Activated CD4-positive, alpha-beta memory T cell treated with anti-CD3 and anti-CD28 coated beads for 36 hours (primary cell): ENCODE results near the gene PYGO2. TPM values are rescaled to one million over a fixed set of nuclear protein-coding genes. Genes with fewer than 3 reads are reported as not detected.
"Not testable (repeated sequence)": the region's sequence is repeated elsewhere in the genome, so short reads cannot be mapped to it uniquely, and the experiment has no call there.

Experiments used
- CTCF ChIA-PET: fragments of 350-600 bp; sonication (Branson Sonifier 250); formaldehyde crosslinking; loops from one replicate; lab custom pipeline; 2021; ENCODE audit warnings: antibody characterized with exemption, inconsistent platforms; lab: Charles Lee
- POLR2A ChIA-PET: fragments of 350-600 bp; sonication (Branson Sonifier 250); formaldehyde crosslinking; loops from one replicate; lab custom pipeline; 2021; ENCODE audit warnings: antibody characterized with exemption; lab: Charles Lee
- DNase-seq: peaks from one replicate; pipeline ENCODE4 v3.0.0-alpha.2; 2020
- H3K27ac Mint-ChIP-seq: one replicate; pipeline ENCODE4 v1.8.0; 2021; ENCODE audit warnings: mixed read lengths
- H3K27me3 Mint-ChIP-seq: one replicate; pipeline ENCODE4 v1.8.0; 2021; ENCODE audit warnings: mixed read lengths
- H3K36me3 Mint-ChIP-seq: one replicate; pipeline ENCODE4 v1.8.0; 2021; ENCODE audit warnings: mixed read lengths
- H3K4me1 Mint-ChIP-seq: one replicate; pipeline ENCODE4 v1.8.0; 2021; ENCODE audit warnings: low read depth, mixed read lengths
- H3K4me3 Mint-ChIP-seq: one replicate; pipeline ENCODE4 v1.8.0; 2021; ENCODE audit warnings: mild to moderate bottlenecking, mixed read lengths
- H3K9me3 Mint-ChIP-seq: one replicate; pipeline ENCODE4 v1.8.0; 2021; ENCODE audit warnings: mixed read lengths
- intact Hi-C: fragments of 100-400 bp; cut with micrococcal nuclease; formaldehyde crosslinking; loops from one replicate; pipeline ENCODE4 v1.15.1; 2023
- total RNA-seq, 2 experiments: library from RNA; stranded (reverse); gene quantifications; one replicate each; pipeline ENCODE4 v1.2.3, GENCODE V29; 2021

The PYGO2 gene
- total RNA-seq, 2 experiments from 2014 or later, result 31.5 to 32.4 TPM

DNA sequence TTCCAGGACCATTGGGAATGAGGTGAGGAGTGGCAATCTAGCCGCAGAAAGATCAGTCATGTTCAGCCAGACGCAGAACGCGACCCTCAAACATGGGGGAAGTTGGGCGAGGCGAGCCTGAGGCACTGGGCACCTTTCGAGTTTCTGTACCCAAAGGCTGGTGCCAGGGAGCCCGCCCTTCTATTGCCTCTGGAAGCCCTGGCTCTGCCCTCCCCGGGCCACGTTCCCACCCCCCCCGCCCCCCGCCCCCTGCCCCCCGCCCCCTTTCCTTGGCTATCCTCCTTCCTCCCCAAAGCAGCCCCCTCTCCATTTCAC is 38.8 kb upstream of the PYGO2 start:
- Mint-ChIP-seq H3K9me3 (no peaks in the 10 kb centered on the region), H3K27me3 (no peaks in the 10 kb centered on the region), H3K4me1 (peaks cover 35% of the 10 kb centered on the region), H3K4me3 (peak overlapping the region; percentile 94), H3K27ac (peak overlapping the region; percentile 95), H3K36me3 (peaks cover 8% of the 10 kb centered on the region)
- DNase-seq, result no peak
- intact Hi-C loops, result loop anchor here (1.0 to 10.0 kb wide), 8 partner anchors 26 to 1346 kb away; partner anchors contain the start of genes ADAR, ASH1L, CKS1B and KRTCAP2
- CTCF ChIA-PET, result interaction anchor here (0.5 to 9.4 kb wide), 14 partner anchors 8 to 132 kb away, joined by 3 to 144 read pairs (median 16); partner anchors contain the start of genes CKS1B, FLAD1, PBXIP1 and PMVK
- POLR2A ChIA-PET, result interaction anchor here (1.0 to 4.2 kb wide), 8 partner anchors 8 to 135 kb away, joined by 3 to 35 read pairs (median 15); partner anchors contain the start of genes CKS1B, FLAD1, PBXIP1 and PYGO2

DNA sequence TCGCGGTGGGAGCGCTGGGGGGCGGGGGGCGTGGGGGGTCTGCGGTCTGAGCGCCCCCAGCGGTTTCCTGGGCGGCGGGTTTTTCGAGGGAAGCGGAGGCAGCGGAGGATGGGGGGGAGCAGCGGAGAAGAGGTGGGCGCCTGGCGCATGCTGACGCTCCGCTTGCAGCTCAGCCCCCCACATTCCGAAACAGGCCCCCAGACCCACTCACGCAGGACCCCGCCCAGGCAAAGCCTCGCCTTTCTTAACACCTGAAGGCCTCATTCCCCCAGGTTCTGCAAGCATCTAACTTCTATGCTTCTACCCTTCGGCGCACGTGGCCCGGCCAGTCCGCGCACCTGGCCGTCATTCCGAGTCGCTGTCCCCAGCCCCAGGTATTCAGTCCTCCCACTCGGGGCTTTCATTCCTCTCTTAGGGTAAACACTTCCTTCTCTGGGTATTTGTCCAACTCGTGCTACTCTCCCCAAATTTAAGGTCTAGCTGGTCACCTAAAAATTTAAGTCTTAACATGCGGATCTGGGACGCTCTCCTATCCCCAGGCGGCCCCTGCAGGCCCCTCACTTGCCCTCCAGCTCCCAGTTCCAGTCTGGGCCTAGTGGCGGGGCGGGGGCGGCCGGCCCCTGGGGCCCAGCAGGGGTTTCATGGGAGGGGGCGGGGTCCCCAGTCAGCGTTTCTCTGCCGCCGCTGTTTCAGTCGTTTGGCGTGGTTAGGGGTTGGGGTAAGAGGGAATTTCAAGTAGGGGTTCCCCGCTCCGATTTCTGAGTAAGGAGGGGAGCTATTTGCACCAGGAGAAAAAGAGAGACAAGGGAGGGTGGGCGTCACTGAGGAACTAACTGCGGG is 38.2 kb upstream of the PYGO2 start:
- peak; percentile 85 for DNase-seq
- intact Hi-C loops, result loop anchor here (1.0 to 10.0 kb wide), 8 partner anchors 25 to 1345 kb away; partner anchors contain the start of genes ADAR, ASH1L, CKS1B and KRTCAP2

DNA sequence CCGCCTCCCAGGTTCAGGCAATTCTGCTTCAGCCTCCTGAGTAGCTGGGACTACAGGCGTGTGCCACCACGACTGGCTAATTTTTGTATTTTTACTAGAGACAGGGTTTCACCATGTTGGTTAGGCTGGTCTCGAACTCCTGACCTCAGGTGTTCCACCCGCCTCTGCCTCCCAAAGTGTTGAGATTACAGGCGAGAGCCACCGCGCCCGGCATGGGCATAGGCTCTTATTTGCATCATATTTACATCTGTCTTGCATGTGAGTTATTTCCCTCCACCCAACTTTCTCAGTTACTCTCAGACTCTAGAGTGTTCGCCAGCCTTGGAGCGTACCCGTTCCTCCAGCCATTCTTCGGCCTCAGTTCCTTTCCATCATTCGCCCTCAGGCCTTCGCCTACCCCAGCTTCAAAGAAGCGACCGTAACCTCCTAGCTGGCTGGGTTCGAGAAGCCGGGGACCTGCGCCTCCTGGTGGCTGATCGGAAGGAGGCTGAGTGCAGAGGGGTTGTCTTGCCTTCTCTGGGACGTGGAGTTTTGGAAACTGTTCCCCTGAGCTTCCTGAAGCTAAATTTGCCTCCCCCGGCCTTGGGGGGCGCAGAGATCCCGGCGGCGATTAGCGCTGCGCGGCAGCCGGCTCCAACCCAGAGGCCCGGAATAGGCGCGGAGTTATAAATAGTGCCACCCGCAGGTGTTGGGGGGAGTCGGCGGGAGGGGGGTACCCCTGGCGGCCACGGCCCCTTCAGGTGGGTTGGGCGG is 37.4 kb upstream of the PYGO2 start:
- H3K27me3 Mint-ChIP-seq, result no peaks in the 10 kb centered on the region
- ChIA-PET CTCF (interaction anchor here (0.6 to 9.4 kb wide), 23 partner anchors 10 to 439 kb away, joined by 3 to 144 read pairs (median 9); partner anchors contain the start of genes CKS1B, FLAD1, KRTCAP2 and PBXIP1), POLR2A (interaction anchor here (0.8 to 4.2 kb wide), 10 partner anchors 9 to 329 kb away, joined by 3 to 35 read pairs (median 11); partner anchors contain the start of genes CKS1B, FLAD1, PBXIP1 and PYGO2)
- H3K9me3 Mint-ChIP-seq, result no peaks in the 10 kb centered on the region
- peaks cover 8% of the 10 kb centered on the region for H3K36me3 Mint-ChIP-seq
- peak overlapping the region; percentile 85 for H3K27ac Mint-ChIP-seq
- DNase-seq, result peak; percentile 87
- peaks cover 24% of the 10 kb centered on the region for H3K4me1 Mint-ChIP-seq
- intact Hi-C loops, result no loop called here
- peak overlapping the region; percentile 94 for H3K4me3 Mint-ChIP-seq

More for the DNA sequence above, 38.2 kb upstream of the PYGO2 start:
- H3K4me3 Mint-ChIP-seq, result peak overlapping the region; percentile 94
- POLR2A ChIA-PET, result interaction anchor here (1.0 to 4.2 kb wide), 10 partner anchors 8 to 135 kb away, joined by 3 to 35 read pairs (median 11); partner anchors contain the start of genes CKS1B, FLAD1, PBXIP1 and PYGO2
- peaks cover 8% of the 10 kb centered on the region for H3K36me3 Mint-ChIP-seq
- H3K27me3 Mint-ChIP-seq, result no peaks in the 10 kb centered on the region
- H3K9me3 Mint-ChIP-seq, result no peaks in the 10 kb centered on the region
- CTCF ChIA-PET, result interaction anchor here (0.5 to 9.4 kb wide), 24 partner anchors 9 to 440 kb away, joined by 3 to 144 read pairs (median 7); partner anchors contain the start of genes CKS1B, FLAD1, KRTCAP2 and PBXIP1
- H3K27ac Mint-ChIP-seq, result peak overlapping the region; percentile 95
- H3K4me1 Mint-ChIP-seq, result peaks cover 32% of the 10 kb centered on the region

DNA sequence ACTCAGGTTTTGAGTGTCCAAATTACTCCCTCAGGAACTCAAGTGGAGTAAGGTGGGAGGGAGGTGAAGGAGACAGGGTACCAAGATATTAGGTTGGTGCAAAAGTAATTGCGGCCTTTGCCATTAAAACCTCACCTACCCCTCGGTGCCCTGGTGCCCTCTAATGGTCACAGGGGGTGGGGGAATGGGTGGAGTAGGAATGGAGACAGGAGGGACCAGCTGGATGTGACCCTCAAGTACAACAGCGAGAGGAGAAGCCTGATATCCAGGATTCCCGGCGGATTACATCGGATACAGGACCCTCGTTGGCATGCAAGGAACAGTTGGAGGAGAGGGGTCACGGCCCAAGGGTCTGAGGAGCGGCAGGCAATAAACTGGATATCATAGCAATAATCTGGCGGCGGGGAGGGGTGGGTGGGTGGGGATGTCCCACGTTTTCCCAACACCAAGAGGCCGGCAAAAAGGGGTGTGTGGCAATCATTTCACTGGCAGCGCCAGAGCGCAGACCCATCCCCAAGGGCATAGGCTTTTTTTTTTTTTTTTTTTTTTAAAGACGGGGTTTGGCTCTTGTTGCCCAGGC is 36.7 kb upstream of the PYGO2 start:
- Mint-ChIP-seq H3K27ac (peak overlapping the region; percentile 66), H3K4me3 (peak overlapping the region; percentile 56), H3K9me3 (no peaks in the 10 kb centered on the region), H3K4me1 (peaks cover 24% of the 10 kb centered on the region), H3K27me3 (no peaks in the 10 kb centered on the region), H3K36me3 (peaks cover 4% of the 10 kb centered on the region)
- ChIA-PET CTCF (interaction anchor here (0.6 to 9.4 kb wide), 23 partner anchors 10 to 438 kb away, joined by 3 to 144 read pairs (median 9); partner anchors contain the start of genes CKS1B, FLAD1, PBXIP1 and PMVK), POLR2A (interaction anchor here (0.8 to 4.2 kb wide), 9 partner anchors 10 to 328 kb away, joined by 3 to 35 read pairs (median 11); partner anchors contain the start of genes CKS1B, FLAD1 and PBXIP1)
- no peak for DNase-seq
- intact Hi-C loops, result no loop called here

DNA sequence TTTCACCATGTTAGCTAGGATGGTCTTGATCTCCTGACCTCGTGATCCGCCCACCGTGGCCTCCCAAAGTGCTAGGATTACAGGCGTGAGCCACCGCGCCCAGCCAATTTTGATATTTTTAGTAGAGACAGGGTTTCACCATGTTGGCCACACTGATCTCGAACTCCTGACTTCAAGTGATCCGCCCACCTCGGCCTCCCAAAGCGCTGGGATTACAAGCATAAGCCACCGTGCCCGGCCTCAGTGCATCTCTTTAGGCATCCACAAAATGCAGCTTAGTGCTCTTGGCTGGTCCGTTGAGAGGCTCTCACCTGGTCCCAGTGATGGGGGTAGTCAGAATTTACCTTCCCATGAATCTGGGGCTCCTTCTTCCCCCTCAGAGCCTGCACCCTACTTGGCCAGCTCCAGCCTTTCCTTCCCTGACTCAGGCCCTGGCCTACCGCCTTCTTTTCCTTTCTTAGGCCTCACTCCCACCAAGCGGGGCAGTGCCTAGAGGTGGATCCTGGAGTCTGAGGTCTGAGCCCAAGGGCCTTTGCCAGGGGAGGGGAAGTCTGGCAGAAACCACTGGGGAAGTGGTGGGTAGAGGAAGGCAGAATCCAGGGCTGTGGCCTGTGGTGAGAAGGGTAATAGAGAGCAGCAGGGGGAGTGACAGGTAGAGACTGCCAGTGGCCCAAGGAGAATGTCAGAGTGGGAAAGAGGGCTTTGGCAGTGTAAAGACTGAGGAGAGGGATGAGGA is 35.6 kb upstream of the PYGO2 start:
- Mint-ChIP-seq H3K9me3 (no peaks in the 10 kb centered on the region), H3K4me1 (peaks cover 24% of the 10 kb centered on the region), H3K27me3 (no peaks in the 10 kb centered on the region), H3K36me3 (peaks cover 2% of the 10 kb centered on the region), H3K4me3 (no peak overlapping the region), H3K27ac (peak overlapping the region; percentile 14)
- DNase-seq, result no peak
- CTCF ChIA-PET, result interaction anchor here (1.1 to 9.4 kb wide), 11 partner anchors 10 to 90 kb away, joined by 3 to 144 read pairs (median 5); partner anchors contain the start of genes CKS1B, FLAD1, PBXIP1 and PYGO2
- intact Hi-C loops, result no loop called here
- POLR2A ChIA-PET, result interaction anchor here (0.9 to 5.0 kb wide), 4 partner anchors 11 to 19 kb away, joined by 3 to 35 read pairs (median 12); partner anchors contain the start of gene FLAD1

DNA sequence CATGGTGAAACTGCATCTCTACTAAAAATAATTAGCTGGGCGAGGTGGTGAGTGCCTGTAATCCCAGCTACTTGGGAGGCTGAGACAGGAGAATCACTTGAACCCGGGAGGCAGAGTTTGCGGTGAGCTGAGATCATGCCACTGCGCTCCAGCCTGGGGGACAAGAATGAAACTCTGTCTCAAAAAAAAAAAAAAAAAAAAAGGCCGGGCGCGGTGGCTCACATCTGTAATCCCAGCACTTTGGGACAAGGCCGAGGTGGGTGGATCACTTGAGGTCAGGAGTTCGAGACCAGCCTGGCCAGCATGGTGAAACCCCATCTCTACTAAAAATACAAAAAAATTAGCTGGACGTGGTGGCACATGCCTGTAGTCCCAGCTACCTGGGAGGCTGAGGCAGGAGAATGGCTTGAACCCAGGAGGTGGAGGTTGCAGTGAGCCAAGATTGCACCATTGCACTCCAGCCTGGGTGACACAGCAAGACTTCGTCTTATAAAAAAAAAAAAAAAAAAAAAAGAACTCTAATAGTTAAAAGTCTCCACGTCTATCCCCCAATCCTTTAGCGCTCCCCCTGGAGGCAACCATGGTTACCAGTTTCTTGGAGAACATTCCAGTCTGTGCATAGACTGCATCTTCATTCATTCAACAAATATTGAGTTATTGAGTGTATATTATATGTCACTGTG is 33.9 kb upstream of the PYGO2 start:
- intact Hi-C loops, result not testable (repeated sequence)

DNA sequence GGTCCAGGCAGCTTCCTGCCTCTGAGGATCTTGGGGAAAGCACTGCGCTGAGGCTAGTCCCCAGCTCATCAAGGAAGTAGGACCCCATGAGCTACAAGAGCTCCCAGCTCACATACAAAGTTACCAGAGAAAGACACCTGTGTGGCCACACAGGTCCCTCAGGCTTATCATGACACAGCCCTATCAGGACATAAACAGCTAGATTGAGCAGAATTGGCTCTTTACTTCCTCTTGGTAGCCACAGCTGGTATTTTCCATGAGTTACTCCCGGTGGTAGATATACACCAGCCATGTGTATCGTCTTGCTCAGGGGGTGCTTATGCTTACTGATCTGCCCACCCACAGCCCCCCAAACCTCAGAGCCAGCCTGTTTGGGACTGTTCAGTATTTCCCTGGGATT is 33.0 kb upstream of the PYGO2 start:
- H3K27ac Mint-ChIP-seq, result no peak overlapping the region

More for the DNA sequence above, 33.9 kb upstream of the PYGO2 start:
- not testable (repeated sequence) for H3K36me3 Mint-ChIP-seq, H3K27ac Mint-ChIP-seq, H3K27me3 Mint-ChIP-seq, H3K9me3 Mint-ChIP-seq, DNase-seq, H3K4me3 Mint-ChIP-seq
- POLR2A ChIA-PET, result interaction anchor here (1.8 to 5.0 kb wide), 2 partner anchors 10 to 21 kb away, joined by 6 to 19 read pairs; no protein-coding TSS in a partner anchor
- peaks cover 24% of the 10 kb centered on the region for H3K4me1 Mint-ChIP-seq
- CTCF ChIA-PET, result interaction anchor here (0.7 to 9.4 kb wide), 9 partner anchors 8 to 326 kb away, joined by 3 to 144 read pairs (median 3); partner anchors contain the start of genes CKS1B, FLAD1, PBXIP1 and SHC1

DNA sequence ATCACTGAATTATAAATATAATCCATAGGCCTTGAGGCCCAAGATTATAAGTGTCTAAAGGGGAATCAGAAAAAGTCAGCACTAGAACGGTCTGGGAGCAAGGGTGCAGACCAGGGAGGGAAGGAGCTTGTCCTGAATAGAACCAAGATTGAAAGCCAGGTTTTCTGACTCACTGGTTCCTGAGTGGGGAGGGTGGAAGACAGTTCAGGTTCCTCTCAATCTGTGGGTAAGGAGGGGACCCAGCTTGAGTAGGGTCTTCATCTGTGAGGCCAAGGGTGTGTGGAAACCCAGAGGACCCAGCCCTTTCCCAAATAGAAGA is 32.6 kb upstream of the PYGO2 start:
- DNase-seq, result no peak
- peaks cover 12% of the 10 kb centered on the region for H3K36me3 Mint-ChIP-seq
- H3K4me1 Mint-ChIP-seq, result peaks cover 19% of the 10 kb centered on the region
- H3K27me3 Mint-ChIP-seq, result no peaks in the 10 kb centered on the region
- CTCF ChIA-PET, result interaction anchor here (0.9 to 9.4 kb wide), 6 partner anchors 11 to 91 kb away, joined by 3 to 144 read pairs (median 6); partner anchors contain the start of genes FLAD1 and PBXIP1
- POLR2A ChIA-PET, result interaction anchor here (0.6 to 5.0 kb wide), 8 partner anchors 10 to 643 kb away, joined by 3 to 19 read pairs (median 4); partner anchors contain the start of genes CKS1B, FLAD1 and PBXIP1
- H3K4me3 Mint-ChIP-seq, result no peak overlapping the region
- no peaks in the 10 kb centered on the region for H3K9me3 Mint-ChIP-seq
- H3K27ac Mint-ChIP-seq, result no peak overlapping the region
- intact Hi-C loops, result no loop called here

More for the DNA sequence above, 33.0 kb upstream of the PYGO2 start:
- Mint-ChIP-seq H3K4me1 (peaks cover 20% of the 10 kb centered on the region), H3K9me3 (no peaks in the 10 kb centered on the region), H3K27me3 (no peaks in the 10 kb centered on the region), H3K4me3 (no peak overlapping the region), H3K36me3 (peaks cover 12% of the 10 kb centered on the region)
- intact Hi-C loops, result no loop called here
- POLR2A ChIA-PET, result interaction anchor here (0.6 to 5.0 kb wide), 7 partner anchors 10 to 643 kb away, joined by 3 to 19 read pairs (median 4); partner anchors contain the start of genes CKS1B, FLAD1 and PBXIP1
- DNase-seq, result no peak
- CTCF ChIA-PET, result interaction anchor here (0.9 to 9.4 kb wide), 5 partner anchors 11 to 67 kb away, joined by 3 to 144 read pairs (median 7); partner anchors contain the start of genes FLAD1 and PBXIP1

DNA sequence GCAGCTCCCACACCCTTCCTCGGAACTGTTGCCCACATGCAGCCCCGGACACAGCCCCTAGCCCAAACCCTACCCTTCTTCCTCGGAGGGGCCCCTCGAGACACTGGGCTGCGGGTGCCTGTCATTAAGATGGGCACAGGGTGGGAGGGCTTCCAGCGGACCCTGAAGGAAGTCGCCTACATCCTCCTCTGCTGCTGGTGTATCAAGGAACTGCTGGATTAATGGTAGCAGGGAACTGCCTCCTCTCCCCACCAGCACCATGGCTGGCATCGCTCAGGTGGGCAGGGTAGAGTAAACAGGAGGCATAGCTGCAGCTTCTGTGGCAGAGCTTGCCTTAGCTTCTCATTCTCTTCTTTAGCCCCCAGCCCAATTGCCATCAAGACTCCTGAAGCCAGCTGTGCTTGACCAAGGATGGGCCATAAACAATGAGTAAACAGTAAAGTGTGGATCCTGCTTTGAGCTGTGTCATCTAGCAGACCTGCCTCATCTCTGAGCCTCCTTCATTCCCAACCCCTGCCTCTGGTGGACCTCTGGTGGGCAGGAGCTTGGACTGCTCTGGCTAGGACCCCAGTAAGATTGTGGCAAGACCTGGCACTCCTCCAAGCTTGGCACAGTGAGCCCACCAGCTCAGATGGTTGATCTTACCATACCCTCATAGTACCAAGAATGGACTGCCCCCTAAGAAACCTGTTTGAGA is 32.1 kb upstream of the PYGO2 start, which contains the start of gene LENEP:
Gene LENEP, plus strand, starts transcription at position 15 of the 697 bp plus-strand sequence. Its CDS starts 22 bp downstream, at position 37.
- peaks cover 17% of the 10 kb centered on the region for H3K36me3 Mint-ChIP-seq
- ChIA-PET POLR2A (interaction anchor here (0.6 to 5.0 kb wide), 8 partner anchors 9 to 644 kb away, joined by 3 to 19 read pairs (median 4); partner anchors contain the start of genes CKS1B, FLAD1 and PBXIP1), CTCF (interaction anchor here (1.1 to 9.4 kb wide), 6 partner anchors 10 to 91 kb away, joined by 3 to 144 read pairs (median 6); partner anchors contain the start of genes FLAD1 and PBXIP1)
- intact Hi-C loops, result no loop called here
- H3K27ac Mint-ChIP-seq, result no peak within 1 kb of the TSS
- no peaks in the 10 kb centered on the region for H3K27me3 Mint-ChIP-seq
- peaks cover 19% of the 10 kb centered on the region for H3K4me1 Mint-ChIP-seq
- no peak within 1 kb of the TSS for H3K4me3 Mint-ChIP-seq
- H3K9me3 Mint-ChIP-seq, result no peaks in the 10 kb centered on the region
- no peak for DNase-seq
